ENCODE results near the gene TRMT44.

Gene TRMT44

DNA sequence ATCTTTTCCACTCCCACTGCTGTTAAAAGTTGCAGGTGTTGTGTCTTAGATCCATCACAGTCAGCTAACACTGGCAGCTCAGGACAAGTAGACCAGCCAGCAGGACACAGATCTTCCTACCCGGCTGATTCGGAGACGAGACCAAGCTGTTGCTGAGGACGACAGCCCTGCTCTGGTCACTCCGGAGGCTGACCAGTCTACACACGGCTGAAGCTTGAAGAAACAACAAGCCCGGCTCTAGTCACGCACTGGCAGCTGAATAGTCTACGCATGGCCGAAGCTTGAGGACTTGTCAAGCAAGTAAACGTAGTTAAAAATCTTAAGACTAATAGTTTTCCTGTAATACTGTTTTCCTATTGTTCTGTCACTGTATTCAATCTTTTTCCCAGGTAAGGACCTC, 1.8 kb upstream of the TRMT44 start:
- no peak for DNase-seq

DNA sequence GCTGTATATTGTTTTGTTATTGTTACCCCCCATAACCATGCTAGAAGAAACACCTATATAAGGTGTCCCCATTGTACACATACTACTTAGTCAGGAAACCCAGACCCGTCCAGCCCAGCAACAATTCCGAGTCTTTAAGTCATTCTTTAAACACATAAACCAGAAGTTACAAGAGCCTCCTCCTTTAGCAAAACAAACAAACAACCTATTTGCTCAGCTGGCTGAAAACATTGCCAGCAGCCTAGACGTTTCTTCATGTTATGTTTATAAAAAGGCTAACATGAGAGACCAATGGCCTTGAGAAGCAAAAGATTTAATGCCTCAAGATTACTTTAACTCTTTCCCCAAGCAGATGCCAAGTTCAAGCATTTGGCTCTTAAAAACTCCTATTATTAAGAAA, 1.4 kb upstream of the TRMT44 start:
- no peak for DNase-seq

DNA sequence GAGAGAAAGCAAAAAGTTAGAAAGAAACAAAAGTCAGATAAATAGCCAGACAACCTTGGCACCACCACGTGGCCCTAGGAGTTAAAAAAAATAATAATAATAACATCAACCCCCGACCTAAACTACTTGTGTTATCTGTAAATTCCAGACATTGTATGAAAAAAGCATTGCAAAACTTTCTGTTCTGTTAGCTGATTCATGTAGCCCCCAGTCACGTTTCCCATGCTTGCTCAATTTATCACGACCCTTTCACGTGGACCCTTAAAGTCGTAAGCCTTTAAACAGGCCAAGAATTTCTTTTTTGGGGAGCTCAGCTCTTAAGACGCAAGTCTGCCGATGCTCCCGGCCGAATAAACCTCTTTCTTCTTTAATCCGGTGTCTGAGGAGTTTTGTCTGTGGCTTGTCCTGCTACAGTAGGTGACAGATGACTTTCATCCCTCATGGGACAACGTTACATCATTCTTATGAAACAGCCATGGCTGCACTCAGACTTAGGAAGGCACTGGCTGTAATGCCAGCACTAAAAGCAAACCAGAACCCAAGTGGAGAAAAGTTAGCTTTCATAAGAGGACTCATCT, 574 bp upstream of the TRMT44 start:
- peak; percentile 1 for DNase-seq

DNA sequence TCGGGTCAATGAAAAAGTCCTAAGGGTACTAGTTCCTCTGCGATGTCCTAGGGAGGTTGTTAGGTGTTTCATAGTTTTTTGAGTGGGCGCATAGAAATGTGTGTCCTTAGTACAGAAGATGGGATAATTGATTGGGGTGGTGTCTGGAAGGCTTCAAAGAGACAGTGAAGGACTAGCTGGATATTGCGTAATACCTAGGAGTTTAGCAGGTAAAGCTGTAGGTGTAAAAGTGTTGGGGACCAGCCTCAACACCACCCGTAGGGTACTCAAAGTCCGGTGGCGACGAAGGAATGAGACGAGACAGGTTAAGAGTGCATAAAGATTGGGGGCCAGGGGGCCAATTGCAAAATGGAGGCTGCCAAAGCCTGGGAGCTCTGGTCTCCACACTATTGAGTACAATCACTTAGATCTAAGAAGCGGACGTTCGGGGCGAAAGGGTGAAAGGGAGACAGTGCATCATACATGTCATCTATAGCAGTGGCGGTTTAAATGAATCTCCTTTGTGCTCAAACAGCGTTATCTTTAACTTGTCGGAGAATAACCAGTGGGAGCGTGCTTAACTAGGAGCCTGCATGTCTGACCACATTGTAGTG, 1.0 kb downstream of the TRMT44 start:
- DNase-seq = no peak

DNA sequence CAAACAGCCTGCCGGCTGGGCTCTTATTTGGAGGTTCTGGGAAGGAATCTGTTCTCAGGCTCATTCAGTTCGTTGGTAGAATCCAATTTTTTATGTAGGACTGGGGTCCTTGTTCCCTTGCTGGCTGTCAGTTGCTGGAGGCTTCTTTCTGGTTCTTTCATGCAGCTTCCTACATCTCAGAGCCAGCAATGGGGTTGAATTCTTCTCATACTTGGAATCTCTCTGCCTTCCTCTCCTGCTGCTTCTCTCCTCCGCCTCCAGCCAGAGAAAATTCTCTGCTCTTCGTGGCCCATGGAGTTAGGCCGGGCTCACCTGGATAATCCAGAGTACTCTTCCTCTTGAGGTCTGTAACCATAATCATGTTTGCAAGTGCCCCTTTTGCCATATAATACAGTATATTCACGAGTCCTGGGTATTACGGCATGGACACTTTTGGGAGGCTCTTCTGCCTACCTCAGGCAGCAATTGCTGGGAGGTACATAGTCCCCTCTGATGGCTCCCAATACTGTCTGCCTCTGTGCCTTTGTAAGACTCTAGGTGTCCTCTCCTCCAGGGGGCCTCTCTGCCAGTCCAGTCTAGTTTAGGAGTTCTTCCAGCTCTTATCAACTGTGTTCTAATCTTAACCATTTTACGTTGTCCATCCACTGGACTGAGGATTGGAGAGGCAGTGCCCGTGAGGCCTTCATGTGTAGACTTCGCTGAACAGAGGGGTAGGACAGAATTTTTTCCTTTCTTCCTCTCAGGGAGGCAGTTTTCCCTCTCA, 2.2 kb downstream of the TRMT44 start:
- DNase-seq = no peak

DNA sequence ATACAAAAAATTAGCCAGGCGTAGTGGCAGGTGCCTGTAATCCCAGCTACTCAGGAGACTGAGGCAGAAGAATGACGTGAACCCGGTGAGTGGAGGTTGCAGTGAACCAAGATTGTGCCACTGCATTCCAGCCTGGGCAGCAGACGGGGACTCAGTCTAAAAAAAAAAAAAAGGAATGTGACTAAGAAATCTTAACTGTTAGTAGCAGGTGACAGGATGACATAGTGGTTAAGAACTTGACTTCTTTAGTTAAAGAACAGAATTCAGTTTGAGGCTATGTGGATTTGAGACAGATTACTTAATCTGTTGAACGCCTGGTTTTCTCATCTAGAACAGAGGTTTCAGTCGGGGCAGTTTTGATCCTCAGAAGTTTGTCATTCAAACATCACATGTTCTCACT, 3.2 kb downstream of the TRMT44 start:
- DNase-seq = no peak

DNA sequence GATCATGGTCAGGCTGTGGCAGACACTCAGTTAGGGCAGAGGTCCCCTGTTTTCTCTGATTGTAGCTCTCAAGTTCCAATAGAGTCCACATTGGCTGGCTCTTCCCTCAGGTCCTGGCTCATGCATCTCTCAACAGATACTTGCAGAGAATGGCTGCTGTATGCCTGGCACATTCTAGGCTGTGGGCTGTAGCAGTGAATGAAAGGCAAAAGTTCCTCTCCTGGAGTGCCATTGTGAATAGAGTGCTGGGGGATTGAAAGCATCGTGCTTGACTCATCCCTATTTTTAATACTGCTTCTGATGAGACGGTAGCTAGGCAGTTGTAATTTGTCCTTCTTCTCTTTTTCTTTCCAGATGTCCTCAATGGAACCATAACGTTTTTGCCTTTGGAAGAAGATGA, 5.5 kb downstream of the TRMT44 start:
- DNase-seq = no peak

DNA sequence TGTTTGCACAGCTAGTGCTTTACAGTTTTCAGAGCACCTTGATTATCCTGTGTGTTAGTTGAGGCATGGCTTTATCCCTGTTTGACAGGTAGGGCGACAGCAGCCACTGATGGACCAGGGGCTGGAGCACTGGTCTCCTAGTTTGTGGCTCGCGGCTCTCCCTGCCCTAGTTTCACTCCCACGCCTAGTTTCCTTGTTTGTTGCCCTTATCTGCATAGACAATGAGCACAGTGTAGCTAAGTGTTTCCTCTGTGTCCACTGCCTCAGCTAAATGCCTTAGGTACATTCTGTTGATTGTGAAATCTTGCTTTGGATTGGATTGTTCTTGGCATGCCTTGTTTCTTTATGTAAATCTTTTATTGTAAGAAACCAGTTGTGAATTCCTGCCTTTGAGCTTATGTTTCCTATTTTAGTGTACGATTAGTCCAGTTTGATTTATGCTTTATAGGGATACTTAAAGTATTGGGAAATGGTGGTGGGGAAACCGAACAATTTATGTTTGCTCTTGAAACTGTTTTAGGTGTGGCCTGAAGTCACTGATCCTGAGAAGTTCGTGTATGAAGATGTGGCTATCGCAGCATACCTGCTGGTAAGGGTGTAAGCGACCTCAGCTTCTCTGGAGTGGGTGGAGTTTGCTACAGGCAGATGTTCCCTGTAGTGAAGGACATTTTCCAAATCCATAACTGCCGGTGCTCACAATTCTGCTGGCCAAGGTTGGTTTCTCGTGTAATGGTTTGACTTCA, 11.0 kb downstream of the TRMT44 start:
- DNase-seq = no peak

DNA sequence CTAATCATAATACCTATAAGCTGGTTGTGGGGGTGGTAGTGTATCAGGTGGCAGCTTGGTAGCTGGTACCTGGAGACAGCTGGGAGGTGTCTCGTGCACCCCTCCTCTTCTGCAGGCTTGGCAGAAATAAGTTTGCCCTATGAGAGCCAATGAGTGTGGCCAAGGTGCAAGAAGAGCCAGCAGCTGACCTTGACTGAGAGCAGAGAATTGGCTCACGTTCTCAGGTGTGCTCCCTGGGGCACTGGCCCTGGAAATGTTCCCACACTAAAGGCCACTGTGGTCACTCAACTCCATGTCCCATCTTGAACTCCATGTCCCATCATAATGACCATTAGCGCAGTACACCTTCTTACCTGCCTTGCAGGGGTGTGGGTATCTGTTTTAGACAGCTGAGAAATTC, 13.4 kb downstream of the TRMT44 start:
- no peak for DNase-seq

DNA sequence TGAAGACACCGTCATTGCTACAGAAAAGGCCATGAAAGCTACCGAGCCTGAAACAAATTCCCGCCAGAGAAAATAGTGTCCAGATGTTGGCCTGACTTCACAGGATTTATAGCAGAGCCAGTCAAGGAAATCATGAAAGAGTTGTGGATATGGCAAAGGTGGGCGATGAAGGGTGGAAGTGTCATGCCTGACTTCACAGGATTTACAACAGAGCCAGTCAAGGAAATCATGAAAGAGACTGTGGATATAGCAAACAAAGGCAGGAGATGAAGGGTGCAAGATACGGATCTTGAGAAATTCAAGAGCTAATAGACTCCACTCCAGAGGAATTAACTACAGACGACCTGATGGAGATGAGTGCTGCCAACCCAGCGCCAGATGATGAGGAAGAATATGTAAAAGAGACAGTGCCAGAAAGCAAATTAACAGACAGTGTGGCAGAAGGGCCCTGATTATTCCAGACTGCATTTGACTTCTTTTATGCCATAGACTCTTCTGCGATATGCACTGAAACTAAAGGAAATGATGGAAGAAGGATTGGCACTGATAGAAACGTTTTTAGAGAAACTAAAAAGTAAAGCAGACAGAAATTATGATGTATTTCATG, 17.2 kb downstream of the TRMT44 start:
- DNase-seq = no peak

DNA sequence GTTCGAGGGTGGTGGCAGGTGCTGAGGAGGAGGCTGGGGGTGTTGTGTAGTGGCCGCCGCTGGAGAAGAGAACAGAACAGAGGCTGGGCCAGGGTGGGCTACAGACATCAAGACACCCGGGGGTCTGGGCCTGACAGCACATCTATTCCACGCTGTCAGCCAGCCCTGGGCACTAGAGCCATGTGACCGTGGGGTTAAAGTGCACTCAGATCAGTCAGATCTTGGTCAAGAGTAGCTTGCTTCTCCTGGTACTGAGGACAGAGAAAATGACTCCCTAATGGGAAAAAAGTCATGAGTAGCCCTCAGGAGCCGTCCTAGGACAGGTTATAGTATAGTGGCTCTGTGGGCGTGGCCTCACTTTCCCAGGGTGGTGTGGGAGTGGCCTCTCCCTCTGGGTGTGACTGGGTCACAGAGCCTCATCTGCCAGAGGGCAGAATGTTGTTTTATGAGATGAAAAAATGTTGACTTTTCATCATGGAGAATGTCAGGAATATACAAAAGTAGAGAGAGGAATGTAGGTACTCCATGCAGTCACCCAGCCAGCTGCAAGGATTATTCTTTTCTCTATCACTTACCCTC, 19.4 kb downstream of the TRMT44 start:
- DNase-seq = no peak

DNA sequence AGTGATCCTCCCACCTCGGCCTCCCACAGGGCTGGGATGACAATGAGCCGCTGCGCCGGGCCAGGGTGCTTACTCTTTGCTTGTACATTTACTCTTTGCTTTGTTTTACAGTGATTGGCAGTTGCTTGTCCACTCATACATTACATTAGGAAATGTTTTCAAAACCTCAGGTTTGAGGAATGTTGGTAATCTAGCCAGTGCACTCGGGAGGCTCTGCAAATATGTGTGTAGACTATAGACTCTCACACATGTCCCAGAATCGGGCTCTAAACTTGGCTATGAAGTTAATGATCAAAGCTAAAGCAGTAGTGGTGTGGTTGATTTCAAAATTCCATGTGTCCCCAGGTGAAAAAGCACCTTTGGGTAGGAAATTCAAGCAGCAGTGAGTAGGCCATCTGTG, 20.5 kb downstream of the TRMT44 start:
- DNase-seq = no peak

DNA sequence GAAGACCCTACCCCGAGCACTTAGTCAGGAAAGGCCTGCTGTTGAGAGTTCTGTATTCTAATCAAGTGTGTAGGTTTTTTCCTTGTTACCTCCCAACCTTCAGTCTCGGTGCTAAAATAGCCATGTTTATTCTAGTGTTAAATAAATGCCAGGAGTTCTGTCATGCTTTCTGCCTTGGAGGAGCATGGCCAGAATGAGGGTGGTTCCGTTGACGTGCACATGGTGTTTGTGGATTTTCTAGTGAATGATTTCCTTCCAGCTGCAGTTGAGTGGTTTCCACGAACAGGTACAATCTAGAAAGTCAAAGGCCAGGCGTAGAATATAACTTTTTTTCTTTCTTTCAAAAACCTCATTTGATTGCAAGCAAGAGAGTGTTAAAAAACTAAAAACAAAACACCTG, 21.0 kb downstream of the TRMT44 start:
- DNase-seq = no peak

DNA sequence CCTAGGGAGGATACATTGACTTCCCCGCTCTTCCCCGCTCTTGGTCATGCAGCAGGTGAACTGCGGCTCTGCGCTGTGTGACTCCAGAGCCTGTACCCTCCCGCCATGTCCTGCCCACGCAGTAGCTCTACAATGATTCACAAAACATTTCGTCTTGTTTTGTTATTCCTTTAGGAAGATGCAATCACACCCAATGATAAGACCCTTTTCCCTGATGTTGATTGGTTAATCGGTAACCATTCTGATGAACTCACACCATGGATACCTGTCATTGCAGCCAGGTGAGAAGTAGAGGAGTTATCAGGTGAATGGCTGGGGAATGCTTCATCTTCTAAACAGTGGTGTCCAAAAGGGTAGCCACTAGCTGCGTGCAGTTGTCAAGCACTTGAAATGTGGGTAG, 23.2 kb downstream of the TRMT44 start:
- no peak for DNase-seq

DNA sequence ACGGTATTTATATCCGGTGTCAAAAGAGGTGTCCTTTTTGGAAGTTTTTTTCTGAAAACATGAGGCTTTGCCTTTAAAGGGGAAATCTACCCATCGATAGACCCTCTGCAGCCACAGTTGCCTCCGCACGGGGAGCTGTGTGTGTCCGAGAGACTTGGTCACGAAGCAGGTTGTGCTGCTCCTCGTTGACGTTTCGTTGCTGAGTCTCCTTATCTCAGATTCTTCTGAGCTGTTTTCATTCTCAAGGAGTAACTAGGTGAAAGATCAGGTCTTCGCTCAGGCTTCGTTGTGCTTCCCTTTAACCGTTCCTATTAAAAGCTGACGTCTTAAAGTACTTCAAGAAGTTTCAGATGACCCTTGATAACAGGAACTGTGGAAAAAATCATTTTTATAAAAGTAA, 23.8 kb downstream of the TRMT44 start:
- DNase-seq = no peak

DNA sequence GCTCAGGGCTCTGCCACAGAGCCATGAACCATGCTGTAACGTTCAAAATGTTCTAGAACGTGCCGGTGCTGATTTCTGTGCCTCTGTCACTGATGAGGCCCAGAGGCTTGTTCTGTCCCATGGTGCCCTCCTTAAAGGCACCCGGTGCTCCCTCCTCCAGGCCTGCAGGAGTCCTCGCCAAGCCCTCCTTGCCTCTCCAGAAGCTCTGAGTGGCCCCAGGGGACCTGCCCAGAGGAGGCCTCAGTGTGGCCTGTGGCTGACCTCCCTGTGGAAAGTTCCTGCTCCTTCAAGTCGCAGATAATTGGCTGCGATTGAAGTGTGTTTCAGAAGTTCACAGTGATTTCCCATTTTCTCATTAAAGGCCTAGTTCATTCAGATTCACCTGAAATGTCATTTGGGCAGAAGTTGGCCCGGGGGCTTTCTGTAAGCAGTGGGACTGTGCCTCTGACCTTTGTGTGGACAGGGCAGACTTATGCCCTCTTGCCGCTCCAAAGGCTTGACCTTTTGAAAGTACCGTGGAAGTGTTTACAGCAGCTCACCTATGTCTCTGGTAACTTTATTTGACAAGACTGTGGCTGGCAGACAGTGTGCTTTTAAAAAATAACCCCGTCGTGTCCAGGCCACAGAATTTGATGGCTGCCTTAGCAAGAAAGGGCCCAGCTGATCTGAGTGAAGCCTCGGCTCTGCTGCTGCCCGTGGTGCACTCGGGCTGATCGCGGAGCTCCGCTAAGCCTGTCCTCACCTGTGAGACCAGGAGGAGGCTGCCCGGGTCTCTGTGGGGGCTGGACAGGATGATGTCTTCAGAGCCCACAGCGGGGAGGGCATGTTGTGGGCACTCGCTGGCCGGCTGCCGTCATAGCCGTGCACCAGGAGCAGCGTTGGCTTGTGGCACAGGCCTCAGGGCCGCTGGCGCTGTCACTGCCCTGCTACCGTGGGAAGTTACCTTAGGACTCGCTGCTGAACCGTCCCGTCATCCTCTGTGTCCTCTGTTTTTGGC, 25.3 kb downstream of the TRMT44 start:
- DNase-seq = no peak

DNA sequence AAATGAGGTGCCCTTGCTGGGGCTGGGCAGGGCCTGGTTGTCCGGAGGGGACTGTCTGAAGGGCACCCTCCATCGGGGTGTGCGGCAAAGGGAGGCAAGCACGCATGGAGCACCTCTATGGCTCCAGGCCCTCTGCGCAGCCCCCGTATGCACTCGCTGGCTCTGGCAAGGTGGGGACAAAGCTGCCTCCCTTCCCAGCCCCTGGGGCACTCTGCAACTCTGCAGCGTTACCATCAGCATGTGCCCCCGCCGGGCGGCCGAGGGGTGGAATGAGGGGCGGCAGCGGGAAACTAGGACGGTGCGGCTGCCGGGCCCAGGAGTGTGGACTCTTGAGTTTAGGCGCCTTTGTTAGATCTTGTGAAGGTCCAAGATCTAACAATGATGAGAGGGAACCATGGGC, 26.4 kb downstream of the TRMT44 start:
- no peak for DNase-seq

DNA sequence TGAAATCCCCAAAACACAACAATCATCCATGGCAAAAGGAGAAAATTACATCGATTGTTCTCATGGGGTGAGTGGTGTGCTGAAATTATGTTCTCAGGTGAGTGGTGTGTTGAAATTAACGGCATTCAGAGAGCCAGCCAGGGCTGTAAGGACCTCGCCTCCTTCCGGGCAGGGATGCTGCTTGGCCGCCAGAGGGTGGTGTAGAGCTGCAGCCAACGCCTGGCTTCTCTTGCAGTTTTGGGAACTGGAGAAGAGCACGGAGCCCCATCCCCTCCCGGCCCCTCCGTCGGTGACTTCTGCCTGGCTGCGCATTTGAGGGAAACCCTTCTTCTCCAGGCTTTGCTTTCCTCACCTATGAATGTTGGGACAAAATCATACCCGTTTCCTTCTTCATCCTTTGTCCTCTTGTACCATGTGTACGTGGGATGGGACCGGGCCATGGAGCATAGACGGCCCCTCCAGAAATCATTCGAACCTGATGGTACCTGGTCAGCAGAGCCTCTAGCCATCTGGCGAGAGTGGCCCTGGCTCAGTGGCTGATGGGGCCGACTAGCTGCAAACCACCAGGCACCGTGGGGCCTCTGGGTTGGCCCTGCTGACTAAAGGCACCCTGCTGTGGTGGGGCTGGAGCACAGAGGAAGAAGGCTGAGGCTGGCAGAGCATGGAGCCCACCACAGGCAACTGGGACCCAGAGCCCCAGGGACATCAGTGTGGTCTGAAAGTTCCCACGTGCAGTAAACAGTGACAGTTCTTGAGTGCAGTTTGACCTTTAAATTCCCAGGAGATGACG, 28.4 kb downstream of the TRMT44 start:
- DNase-seq = peak; percentile 13

DNA sequence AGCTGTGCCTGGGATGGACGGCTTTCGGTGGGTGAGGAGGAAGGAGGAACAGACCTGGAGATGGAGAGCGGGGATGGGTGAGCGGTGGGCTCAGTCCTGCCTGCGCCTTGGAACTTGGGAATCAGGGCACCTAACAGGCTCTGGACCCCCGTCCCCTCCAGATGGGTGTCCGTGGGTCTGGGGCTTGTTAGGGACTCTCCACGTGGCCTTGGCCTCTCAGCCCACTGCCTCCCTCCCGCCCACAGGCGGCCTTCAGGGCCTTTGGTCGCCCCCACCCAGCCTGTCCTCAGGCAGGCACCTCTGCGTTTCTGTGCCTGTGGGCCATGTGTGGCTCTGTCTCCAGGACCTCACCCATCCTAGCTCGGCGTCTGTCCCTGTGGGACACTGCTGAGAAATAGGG, 29.0 kb downstream of the TRMT44 start:
- DNase-seq = no peak

DNA sequence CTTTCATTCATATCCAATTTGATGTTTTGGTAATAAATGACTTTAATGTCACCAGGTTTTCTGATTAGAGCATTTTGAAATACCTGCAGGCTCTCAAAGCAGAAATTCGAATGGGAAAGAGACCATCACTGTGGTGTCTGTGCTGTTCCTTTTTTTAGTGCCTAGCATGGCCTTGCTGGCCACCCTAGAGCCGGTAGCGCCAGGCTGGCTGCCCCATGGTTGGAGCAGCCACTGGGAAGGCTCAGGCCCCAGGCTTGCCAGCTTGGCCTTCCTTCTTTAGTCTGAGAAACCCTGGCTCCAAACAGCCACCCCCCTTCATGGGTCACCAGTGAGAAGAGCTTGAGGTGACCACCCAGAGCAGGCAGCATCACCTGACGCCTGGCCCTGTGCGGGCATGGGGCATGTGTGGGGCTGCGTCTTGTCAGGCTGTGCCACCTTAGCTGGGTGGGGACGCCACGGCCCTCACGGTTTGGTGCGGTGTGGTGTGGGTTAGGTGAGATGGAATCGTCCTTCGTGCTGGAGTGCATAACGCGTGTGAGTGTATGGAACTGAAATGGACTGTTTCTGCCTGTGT, 30.0 kb downstream of the TRMT44 start:
- no peak for DNase-seq

All from HCEC 1CT (cell line).